GM11168 (cell line): ENCODE results near the gene NLE1.

Source experiments
- in situ Hi-C: fragments of 300-500 bp; cut with MboI; formaldehyde crosslinking; loops from one replicate; pipeline ENCODE4 v1.12.0; 2022; ENCODE audit warnings: low sequenced_read_pairs; ENCODE audit not compliant: unreplicated experiment

The NLE1 gene

DNA sequence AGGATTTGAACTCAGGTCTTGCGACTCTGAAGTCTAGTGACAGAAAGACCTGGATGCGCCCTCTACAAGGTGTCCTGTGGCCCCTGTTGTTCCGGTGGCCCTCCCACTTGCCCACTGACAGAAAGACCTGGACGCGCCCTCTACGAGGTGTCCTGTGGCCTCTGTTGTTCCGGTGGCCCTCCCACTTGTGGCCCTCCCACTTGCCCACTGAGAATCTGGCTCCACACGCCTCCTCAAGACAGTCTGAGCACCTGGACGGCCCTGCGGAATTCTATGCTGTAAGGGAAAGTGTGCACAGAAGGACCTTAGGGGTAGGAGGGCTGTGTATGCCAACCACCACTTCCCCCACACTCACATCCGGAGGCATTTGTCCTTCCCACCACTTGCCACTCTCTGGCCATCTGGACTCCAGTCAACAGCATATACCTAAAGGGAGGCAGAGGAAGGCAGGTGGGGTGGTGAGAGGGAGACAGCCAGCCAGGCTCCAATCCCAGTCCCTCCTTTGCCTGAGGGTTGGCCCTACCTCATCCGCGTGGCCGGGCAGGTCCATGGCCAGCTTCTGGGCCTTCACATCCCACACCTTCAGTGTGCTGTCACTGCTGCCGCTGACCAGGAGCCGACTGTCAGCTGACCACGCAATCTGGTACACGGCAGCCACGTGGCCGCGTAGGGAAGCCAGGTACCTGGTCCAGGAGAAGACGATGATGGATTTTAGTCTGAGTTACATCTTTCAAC lies 9.1 kb downstream of the NLE1 start:
- in situ Hi-C loops = no loop called here

DNA sequence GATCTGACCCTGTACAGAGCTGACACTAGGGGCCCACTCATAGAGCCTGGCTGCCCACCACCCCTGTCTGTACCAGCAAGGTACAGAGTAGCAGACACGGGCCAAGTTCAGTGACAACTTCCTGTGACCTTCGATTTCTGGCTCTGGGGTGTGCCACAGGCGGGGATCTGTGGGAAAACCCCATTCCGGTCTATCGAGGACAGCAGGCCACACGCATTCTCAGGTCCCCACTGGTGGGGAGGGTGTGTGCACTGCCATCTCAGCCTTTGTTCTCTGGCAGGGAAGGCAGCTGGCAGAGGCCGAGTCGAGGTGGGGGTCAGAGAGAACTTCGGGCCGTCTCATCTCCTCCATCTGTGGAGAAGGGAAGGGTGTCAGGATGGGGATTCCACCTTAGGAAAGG lies 10.0 kb downstream of the NLE1 start:
- in situ Hi-C loops = no loop called here

DNA sequence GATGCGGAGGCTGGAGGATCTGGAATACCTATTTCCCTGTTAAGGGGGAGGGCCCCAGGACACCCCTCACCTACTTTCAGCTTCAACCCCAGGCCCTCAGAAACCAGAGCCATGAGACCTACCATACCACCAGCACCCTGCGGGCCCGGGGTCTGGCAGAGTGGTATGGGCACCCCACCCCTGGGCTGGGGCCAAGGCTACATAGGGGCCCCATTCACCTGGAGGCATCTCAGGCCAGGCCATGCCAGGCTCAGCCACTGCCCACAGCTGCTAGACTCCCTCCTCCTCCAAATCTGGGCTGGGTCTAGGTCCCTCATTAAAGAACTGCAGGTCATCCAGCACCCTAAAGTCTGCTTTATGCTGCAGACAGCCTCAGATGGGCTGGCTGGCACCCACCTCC lies 11.7 kb downstream of the NLE1 start:
- in situ Hi-C loops = no loop called here

DNA sequence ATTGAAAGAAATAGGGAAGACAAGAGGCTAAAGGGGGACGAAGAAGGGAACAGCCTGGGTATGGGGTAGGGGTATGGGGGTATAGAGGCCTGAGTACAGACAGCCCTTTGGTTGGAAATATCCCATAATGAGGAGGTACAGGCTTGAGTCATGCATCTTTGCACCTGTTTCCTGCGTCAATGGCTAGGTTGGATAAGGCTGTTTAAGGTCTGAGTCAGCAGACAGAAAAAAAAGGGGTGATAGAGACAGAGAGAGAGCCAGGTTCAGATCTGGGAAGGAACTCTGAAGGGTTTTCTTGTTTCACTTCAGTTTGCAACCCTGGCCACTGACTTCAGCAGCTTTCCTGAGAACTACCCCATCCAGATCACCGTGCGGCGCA lies 12.1 kb downstream of the NLE1 start:
- in situ Hi-C loops = no loop called here

DNA sequence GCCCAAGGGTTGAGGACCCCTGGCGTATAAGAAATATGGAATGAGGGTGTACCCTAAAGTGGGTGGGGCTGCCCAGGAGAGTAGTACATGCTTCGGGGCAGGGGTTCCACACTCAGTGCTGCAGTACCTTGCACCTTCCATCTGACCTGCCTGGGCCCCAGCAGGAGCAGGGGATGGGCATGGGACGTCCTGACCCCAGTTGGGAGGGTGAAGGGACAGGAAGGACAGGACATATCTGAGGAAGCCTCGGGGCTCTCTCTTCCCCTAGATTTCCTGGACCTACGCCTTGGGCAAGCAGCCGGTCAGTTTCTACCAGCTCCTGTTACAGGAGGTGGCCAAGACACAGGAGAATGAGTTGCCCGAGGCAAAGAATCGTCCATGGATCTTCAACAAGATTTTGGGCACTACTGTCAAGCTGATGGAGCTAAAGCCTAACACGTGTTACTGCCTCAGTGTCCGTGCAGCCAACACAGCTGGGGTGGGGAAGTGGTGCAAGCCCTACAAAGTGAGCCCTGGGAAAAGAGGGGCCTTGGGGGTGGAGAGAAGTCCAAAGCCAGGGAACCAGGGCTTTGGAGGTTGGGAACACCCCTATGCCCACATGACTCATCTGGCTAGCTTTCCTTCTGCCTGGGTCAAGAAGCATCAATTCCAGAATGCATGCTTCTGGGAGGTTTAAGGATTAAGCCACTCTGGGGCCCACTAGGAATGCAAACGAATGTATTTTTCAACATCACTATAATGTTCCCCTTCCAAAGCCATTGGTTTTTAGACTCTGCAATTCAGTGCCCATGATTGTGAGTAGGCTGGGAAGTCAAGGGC lies 12.7 kb downstream of the NLE1 start:
- in situ Hi-C loops = no loop called here

GRCh38 chr17:35127751-35128514 lies 14.2 kb downstream of the NLE1 start:
- in situ Hi-C loops = no loop called here

DNA sequence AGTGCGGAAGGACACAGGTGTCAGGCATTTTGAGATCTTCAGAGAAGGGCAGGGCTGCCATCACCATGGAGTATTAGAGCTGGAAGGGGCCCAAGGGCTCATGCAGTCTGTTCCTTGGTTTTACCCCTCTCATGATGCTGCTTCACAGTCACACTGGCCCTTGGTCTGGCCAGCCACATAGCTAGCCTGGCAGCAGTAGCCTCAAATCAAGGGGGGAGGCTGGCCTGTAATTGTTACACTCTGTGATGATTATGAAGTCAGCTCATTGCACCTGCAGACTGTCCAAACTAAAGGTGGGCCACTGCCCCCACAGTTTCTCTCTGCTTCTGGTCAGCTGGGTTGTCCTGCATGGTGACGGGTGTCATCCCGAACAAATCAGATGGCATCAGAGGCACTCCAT lies 20.8 kb downstream of the NLE1 start, which contains the start of gene FNDC8:
Gene FNDC8, plus strand, starts transcription at position 301 of the 400 bp plus-strand sequence. Its CDS starts 79 bp downstream, at position 380.
- in situ Hi-C loops = loop anchor here (25.0 kb wide), 2 partner anchors 584 to 684 kb away; no protein-coding TSS in a partner anchor

GRCh38 chr17:35119370-35120165 lies 22.5 kb downstream of the NLE1 start, which contains the start of gene RAD51D:
RAD51D (minus strand) TSS chr17:35119860; CDS start chr17:35119613, 247 bp downstream.
- in situ Hi-C loops = loop anchor here (25.0 kb wide), 2 partner anchors 582 to 682 kb away; no protein-coding TSS in a partner anchor

DNA sequence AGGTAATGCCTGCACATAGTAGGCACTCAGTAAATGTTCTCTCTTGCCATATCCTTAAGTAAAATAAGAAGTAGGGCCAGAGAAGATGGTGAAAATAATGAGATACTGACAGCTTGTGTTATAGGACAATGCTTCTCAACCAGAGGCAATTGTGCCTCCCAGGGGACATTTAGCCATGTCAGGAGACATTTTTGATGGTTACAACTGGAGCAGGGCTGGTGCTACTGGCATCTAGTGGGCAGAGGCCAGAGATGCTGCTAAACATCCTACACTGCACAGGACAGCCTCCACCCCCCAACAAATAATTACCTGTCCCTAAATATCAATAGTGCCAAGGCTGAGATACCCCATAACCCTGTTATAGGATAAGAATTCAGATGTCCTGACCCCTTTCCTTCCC lies 24.1 kb downstream of the NLE1 start:
- in situ Hi-C loops = loop anchor here (25.0 kb wide), 2 partner anchors 581 to 681 kb away; no protein-coding TSS in a partner anchor

DNA sequence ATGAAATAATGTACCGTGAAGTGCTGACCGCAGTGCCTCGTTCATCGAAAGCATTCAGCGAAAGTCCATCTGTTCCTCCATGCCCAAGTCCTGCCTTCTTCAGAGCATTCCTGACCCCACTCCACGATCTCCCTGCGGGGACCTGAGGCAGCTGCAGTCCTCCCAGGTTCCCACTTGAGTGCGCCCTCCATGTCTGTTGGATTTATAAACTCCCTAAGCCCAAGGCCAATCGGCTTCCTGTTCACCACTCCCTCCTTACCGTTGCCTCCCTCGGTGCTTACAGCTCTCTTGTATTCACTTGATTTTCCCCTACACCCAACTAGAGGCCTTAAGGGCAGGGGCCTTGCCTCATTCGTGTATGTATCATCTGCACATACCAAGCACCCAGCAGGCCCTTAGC lies 25.3 kb downstream of the NLE1 start:
- in situ Hi-C loops = loop anchor here (25.0 kb wide), 2 partner anchors 580 to 680 kb away; no protein-coding TSS in a partner anchor

DNA sequence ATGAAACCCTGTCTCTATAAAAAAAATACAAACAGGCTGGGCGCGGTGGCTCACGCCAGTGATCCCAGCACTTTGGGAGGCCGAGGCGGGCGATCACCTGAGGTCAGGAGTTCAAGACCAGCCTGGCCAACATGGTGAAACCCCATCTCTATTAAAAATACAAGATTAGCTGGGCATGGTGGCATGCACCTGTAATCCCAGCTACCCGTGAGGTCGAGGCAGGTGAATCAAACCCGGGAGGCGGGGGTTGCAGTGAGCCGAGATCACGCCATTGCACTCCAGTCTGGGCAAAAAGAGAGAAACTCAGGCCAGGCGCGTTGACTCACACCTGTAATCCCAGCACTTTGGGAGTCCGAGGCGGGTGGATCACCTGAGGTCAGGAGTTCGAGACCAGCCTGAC lies 31.3 kb downstream of the NLE1 start:
- in situ Hi-C loops = loop anchor here (25.0 kb wide), 2 partner anchors 573 to 673 kb away; no protein-coding TSS in a partner anchor

DNA sequence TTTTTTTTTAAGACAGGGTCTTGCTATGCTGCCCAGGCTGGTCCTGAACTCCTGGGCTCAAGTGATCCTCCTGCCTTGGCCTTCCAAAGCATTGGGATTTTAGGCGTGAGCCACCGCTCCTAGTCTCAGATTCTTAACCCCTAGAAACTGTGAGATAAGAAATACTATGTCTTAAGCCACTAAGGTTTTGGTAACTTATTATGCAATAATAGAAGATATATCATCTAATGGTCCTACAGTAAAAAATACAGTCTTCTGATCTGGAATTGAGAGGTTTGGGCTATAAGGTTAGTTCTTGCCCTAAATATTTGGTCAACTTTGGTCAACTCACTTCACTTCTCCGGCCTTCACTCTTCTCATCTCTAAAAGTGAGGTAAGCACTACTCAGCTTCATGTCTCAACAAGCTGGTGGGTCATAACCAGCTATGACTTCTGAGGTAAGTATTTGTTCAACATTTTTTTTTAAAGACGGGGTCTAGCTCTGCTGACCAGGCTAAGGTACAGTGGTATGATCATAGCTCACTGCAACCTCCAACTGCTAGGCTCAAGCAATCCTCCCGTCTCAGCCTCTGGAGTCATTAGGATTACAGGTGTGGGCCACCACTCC lies 37.2 kb downstream of the NLE1 start:
- in situ Hi-C loops = loop anchor here (25.0 kb wide), 2 partner anchors 568 to 668 kb away; no protein-coding TSS in a partner anchor

GRCh38 chr17:35103271-35103670 lies 38.8 kb downstream of the NLE1 start:
- in situ Hi-C loops = loop anchor here (25.0 kb wide), 2 partner anchors 566 to 666 kb away; no protein-coding TSS in a partner anchor

DNA sequence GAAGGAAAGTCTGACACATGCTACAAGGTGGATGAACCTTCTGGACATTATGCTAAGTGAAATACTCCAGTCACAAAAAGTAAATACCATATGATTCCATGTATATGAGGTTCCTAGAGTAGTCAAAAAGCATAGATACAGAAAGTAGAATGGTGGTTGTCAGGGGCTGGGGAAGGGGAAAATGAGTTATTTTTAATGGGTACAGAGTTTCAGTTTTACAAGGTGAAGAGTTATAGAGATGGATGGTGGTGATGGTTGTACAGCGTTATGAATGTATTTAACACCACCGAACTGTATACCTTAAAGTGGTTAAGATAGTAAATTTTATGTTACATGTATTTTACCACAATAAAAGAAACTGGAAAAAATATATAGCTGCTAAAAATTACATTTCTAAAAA lies 40.4 kb downstream of the NLE1 start:
- in situ Hi-C loops = loop anchor here (25.0 kb wide), 2 partner anchors 564 to 664 kb away; no protein-coding TSS in a partner anchor

GRCh38 chr17:35101036-35101435 lies 41.1 kb downstream of the NLE1 start:
- in situ Hi-C loops = loop anchor here (25.0 kb wide), 2 partner anchors 564 to 664 kb away; no protein-coding TSS in a partner anchor

- in situ Hi-C loops = loop anchor here (10.0 to 25.0 kb wide), 3 partner anchors 115 to 663 kb away; partner anchors contain the start of gene LIG3
Measured at GRCh38 chr17:35099908-35100307, 42.2 kb downstream of the NLE1 start.

DNA sequence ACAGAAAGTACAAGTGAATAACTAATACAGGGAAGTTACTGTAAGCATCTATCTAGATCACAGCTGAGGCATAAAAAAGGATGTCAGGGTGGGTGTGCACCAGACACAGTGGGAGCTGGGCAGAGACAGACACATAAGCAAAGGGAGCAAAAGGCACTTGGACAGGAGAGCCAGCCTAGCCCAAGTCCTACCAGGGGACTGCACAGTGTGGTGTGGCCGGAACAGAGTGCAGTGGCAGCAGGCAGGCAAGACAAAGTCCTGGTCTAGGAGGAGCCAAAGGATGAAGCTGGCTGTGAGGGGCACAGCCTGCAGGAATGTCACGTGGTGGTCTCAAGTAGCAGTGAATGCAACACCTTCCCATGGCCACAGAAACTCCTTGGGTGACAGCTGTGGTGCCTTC lies 44.3 kb downstream of the NLE1 start:
- in situ Hi-C loops = loop anchor here (10.0 kb wide), 1 partner anchor 113 kb away; the partner anchor contains the start of gene LIG3

- in situ Hi-C loops = loop anchor here (10.0 kb wide), 1 partner anchor 111 kb away; the partner anchor contains the start of gene LIG3
Measured at GRCh38 chr17:35095741-35096140, 46.4 kb downstream of the NLE1 start.
